ENCODE results near the gene MUC2.

DNA sequence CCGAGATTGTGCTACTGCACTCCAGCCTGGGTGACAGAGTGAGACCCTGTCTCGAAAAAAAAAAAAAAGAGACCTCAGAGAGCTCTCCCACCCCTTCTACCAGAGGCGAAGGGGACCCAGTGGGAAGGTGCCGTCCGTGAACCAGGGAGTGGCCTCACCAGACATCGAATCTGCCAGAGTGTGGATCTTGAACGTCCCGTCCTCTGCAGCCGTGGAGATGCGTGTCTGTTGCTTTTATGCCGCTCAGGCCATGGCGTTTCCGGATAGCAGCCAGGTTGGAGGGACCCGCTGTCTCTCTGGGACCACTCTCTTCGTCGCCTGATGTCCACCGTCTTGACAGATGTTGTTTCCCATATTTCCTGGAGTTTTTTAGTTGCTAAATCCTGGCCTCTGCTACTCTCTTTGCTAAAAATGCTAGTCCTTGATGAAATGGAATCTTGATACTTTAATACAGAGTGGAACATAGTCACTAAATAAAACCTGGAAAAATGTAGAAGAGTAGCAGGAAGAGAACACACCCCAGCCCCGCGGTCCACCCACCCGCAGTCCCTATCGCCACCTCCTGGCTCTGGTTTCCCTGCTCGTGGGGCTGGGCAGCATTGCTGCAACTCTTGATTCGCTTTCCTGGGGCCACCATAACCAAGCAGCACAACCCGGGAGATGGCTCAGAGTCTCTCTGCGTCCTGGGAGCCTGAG, 26.2 kb upstream of the MUC2 start:
- no peak for TF ChIP-seq EZH2 (IDR thresholded peaks at IDR 0.05)
- no peak for TF ChIP-seq POLR2AphosphoS5 (IDR thresholded peaks at IDR 0.05; ENCODE audit: low read depth, low read length)
